HG03571 (cell line): ENCODE measurements around the gene MAGI2.

Experiments used
- ATAC-seq: cut with Tn5 transposase; IDR thresholded peaks from one replicate; pipeline ENCODE4 v1.9.1; 2021; ENCODE audit not compliant: unreplicated experiment

Gene MAGI2

DNA sequence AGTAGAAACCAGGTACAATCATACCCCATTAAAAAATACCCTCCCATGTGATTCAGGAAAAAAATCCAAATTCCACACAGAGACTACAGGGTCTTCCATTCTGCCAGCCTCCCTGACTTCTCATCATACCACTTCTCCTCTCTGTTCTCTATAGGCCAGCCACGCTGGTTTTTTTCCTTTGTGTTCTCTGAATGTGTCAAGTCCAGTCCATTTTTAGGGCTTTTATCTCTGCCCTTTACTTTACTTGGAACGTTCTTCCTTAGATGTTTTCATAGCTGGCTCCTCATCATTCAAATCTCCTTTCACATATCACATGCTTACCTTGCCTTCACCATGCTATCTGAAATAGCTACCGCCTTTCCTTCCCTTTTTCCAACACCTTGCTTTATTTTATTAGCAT lies 1057.3 kb downstream of the MAGI2 start:
- ATAC-seq = no peak

GRCh38 chr7:78395298-78396036 lies 1058.0 kb downstream of the MAGI2 start:
- no peak for ATAC-seq

- no peak for ATAC-seq
These were observed 1064.4 kb downstream of the MAGI2 start for GRCh38 chr7:78389022-78389421.

- ATAC-seq = no peak
These were observed 1066.9 kb downstream of the MAGI2 start for GRCh38 chr7:78386520-78386919.

DNA sequence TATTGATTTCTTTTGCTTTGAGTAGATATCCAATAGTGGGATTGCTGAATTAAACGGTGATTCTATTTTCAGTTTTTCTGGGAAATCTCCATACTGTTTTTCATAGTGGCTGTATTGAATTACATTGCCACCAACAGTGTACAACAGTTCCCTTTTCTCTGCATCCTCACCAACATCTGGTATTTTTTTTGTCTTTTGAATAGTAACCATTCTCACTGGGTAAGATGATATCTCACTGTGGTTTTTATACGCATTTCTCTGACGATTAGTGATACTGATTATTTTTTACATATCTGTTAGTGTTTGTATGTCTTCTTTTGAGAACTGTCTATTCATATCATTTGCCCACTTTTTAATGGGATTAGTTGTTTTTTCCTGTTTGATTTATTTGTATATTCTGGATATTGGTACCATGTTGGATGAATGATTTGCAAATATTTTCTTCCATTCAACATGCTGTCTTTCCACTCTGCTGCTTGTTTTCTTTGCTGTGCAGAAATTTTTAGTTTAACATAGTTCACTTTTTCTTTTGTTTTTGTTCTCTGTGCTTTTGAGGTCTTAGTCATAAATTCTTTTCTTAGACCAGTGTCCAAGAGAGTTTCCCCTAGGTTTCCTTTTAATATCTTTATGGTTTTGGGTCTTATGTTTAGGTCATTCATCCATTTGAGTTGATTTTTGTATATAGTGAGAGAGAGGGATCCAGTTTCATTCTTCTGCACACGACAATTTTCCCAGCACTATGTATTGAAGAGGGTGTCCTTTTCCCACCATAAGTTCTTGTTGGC lies 1070.2 kb downstream of the MAGI2 start:
- no peak for ATAC-seq

- ATAC-seq = no peak
These were observed 1074.3 kb downstream of the MAGI2 start for GRCh38 chr7:78379148-78379547.

GRCh38 chr7:78377532-78377931 lies 1075.9 kb downstream of the MAGI2 start:
- no peak for ATAC-seq

DNA sequence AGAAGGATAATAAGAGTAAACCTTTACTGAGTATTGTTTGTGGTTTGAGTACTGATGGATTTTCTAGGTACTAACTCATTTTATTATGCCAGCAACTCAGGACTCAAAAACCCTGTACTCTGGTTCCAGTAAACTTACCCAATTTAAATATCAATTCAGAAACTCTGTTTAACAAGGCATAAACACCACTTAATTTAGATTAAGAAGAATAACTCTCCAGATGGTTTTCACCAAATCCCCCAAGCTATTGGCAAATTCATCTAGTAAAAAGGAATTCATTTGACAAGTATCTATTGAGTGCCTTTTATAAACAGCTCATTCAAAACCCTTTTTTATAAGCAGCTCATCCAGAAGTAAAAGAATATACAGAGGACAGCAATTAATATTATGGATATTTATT lies 1082.5 kb downstream of the MAGI2 start:
- ATAC-seq = no peak

GRCh38 chr7:78368771-78369170 lies 1084.7 kb downstream of the MAGI2 start:
- ATAC-seq = no peak

GRCh38 chr7:78367280-78367773 lies 1086.1 kb downstream of the MAGI2 start:
- ATAC-seq = no peak

- ATAC-seq = no peak
These were observed 1089.6 kb downstream of the MAGI2 start for GRCh38 chr7:78363866-78364265.

DNA sequence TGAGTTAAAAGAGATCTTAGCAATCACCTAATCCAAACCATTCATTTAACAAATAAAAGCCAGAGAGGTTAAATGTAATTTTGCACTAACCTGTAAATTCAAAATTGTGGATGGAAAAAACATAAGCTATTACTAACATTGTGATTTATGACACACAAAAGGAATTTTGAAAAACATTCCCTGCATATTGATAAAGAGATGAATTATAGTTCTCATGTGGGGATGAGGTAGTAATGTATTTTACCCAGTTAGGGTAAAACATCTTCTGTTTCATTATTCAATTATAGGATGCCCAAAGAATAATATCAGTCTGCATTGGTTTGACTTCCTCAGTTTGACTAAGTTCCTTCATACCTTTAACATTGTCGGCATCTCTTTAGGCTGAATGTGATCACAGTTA lies 1093.6 kb downstream of the MAGI2 start:
- ATAC-seq = no peak

DNA sequence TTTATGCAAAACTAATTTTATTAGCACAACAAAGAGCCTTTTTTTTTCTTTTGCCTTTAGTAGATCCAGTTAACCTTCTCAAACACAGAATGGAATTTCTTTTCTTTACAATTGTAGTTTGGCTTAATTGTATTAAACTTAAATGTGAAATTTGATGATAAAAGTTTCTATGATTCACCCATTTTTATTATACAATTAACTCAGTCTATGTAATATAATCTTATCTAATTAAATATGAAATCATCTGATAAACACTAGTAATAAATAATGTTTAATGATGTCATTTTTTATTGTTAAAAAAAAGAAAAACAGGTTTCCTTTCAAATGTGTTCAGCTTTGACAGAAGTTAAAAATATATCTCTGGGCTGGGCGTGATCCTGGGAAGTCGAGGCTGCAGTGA lies 1095.8 kb downstream of the MAGI2 start:
- ATAC-seq = no peak

GRCh38 chr7:78355834-78356233 lies 1097.6 kb downstream of the MAGI2 start:
- no peak for ATAC-seq

DNA sequence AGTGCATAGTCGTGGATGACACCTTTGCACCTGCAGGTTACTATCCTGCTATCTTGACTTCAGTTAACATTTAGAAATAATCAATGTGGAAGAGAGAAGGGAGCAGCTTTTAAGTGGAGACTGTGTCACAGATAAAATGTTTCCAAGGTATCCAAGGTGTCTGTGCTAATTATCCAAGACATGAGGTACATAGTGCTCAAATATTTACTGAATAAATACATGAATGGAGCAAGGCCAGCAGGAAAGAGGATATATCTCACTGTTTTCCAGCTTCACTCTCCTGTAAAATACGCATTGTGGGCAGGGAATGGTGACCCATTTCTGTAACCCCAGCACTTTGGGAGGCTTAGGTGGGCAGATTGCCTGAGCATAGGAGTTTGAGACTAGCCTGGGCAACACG lies 1102.5 kb downstream of the MAGI2 start:
- no peak for ATAC-seq

GRCh38 chr7:78350391-78350790 lies 1103.1 kb downstream of the MAGI2 start:
- no peak for ATAC-seq

GRCh38 chr7:78346827-78347226 lies 1106.6 kb downstream of the MAGI2 start:
- ATAC-seq = no peak

GRCh38 chr7:78345979-78346378 lies 1107.5 kb downstream of the MAGI2 start:
- ATAC-seq = no peak

GRCh38 chr7:78345293-78345911 lies 1108.1 kb downstream of the MAGI2 start:
- ATAC-seq = no peak

- ATAC-seq = no peak
These were observed 1119.0 kb downstream of the MAGI2 start for GRCh38 chr7:78334426-78334825.

- no peak for ATAC-seq
These were observed 1119.7 kb downstream of the MAGI2 start for GRCh38 chr7:78333530-78334425.
